Nephron progenitor cell (in vitro differentiated cells): ENCODE measurements around the gene PARN.
"Not testable (repeated sequence)": the region's sequence is repeated elsewhere in the genome, so short reads cannot be mapped to it uniquely, and the experiment has no call there.

Source experiments
- DNase-seq: peaks from one replicate; pipeline ENCODE4 v3.0.0; 2021
- H3K27ac Mint-ChIP-seq: 2 replicates; pipeline ENCODE4 v1.8.0; 2021; ENCODE audit warnings: mild to moderate bottlenecking, moderate library complexity, mixed read lengths
- H3K27me3 Mint-ChIP-seq: 2 replicates; pipeline ENCODE4 v1.8.0; 2021; ENCODE audit warnings: mild to moderate bottlenecking, low read depth, mixed read lengths; ENCODE audit not compliant: poor library complexity
- H3K36me3 Mint-ChIP-seq: 2 replicates; pipeline ENCODE4 v1.8.0; 2021; ENCODE audit warnings: low read depth, mixed read lengths
- H3K4me1 Mint-ChIP-seq: 2 replicates; pipeline ENCODE4 v1.8.0; 2021; ENCODE audit warnings: mixed read lengths
- H3K4me3 Mint-ChIP-seq: 2 replicates; pipeline ENCODE4 v1.8.0; 2021; ENCODE audit warnings: mild to moderate bottlenecking, moderate library complexity, mixed read lengths
- H3K9me3 Mint-ChIP-seq: 2 replicates; pipeline ENCODE4 v1.8.0; 2021; ENCODE audit warnings: mild to moderate bottlenecking, moderate library complexity, mixed read lengths
- TF ChIP-seq, protein P1 (sequence below): fragments of 200-600 bp; sonication (generic); IDR thresholded peaks from 2 replicates; pipeline ENCODE4 v1.5.0; 2021; ENCODE audit warnings: antibody characterized with exemption

Gene PARN

DNA sequence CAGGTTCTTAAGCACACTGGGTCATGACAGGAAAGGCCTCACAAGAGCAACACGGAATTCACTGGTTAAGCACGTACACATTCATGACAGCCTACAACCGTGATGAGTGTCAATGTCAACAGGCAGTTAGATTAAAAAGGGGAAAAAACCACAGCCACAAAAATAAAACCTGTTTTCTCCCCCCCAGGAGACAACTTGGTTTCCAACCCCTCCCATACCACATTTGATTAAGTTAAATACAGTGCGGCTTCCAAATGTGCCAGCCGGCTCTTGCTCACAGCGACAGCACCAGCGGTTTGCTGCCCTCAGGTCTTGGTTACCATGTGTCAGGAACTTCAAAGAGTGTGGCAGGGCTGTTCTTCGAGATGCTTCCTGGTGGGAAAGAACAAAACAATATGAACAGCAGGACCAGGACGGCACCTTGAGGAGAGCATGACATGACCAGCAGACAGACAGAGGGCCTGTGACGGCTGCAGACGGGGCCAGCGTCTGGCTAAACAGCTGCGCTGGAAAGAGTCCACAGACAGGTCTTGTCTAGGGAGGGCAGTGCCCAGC is 193.6 kb downstream of the PARN start:
- Mint-ChIP-seq H3K36me3 (peaks cover 26% of the 10 kb centered on the region), H3K4me3 (no peak overlapping the region), H3K27ac (peak overlapping the region; percentile 87), H3K9me3 (peaks cover 8% of the 10 kb centered on the region), H3K4me1 (peaks cover 23% of the 10 kb centered on the region), H3K27me3 (peaks cover 3% of the 10 kb centered on the region)
- no peak for DNase-seq
- TF ChIP-seq, protein P1, sequence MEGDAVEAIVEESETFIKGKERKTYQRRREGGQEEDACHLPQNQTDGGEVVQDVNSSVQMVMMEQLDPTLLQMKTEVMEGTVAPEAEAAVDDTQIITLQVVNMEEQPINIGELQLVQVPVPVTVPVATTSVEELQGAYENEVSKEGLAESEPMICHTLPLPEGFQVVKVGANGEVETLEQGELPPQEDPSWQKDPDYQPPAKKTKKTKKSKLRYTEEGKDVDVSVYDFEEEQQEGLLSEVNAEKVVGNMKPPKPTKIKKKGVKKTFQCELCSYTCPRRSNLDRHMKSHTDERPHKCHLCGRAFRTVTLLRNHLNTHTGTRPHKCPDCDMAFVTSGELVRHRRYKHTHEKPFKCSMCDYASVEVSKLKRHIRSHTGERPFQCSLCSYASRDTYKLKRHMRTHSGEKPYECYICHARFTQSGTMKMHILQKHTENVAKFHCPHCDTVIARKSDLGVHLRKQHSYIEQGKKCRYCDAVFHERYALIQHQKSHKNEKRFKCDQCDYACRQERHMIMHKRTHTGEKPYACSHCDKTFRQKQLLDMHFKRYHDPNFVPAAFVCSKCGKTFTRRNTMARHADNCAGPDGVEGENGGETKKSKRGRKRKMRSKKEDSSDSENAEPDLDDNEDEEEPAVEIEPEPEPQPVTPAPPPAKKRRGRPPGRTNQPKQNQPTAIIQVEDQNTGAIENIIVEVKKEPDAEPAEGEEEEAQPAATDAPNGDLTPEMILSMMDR: no peak

DNA sequence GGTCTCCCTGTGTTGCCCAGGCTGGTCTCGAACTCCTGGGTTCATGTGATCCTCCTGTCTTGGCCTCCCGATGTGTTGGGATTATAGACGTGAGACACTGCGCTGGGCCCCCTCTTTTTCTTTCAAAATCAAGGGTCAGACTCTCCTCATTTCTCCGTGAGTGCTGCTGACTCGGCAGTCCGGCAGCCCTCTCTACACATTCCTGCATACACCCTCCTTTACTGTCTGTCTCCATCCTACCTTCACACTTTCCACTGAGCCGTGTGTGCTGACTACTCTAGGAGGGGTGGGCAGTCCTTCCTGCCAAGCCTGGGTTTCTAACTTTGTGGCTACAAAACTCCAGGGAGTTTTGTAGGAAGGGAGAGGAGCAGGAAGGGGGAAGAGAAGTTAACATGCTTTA is 195.2 kb downstream of the PARN start:
- Mint-ChIP-seq H3K27me3 (peaks cover 3% of the 10 kb centered on the region), H3K4me1 (peaks cover 18% of the 10 kb centered on the region), H3K9me3 (peaks cover 8% of the 10 kb centered on the region), H3K27ac (peak overlapping the region; percentile 13), H3K36me3 (peaks cover 30% of the 10 kb centered on the region), H3K4me3 (no peak overlapping the region)
- no peak for DNase-seq
- TF ChIP-seq, protein P1: no peak

DNA sequence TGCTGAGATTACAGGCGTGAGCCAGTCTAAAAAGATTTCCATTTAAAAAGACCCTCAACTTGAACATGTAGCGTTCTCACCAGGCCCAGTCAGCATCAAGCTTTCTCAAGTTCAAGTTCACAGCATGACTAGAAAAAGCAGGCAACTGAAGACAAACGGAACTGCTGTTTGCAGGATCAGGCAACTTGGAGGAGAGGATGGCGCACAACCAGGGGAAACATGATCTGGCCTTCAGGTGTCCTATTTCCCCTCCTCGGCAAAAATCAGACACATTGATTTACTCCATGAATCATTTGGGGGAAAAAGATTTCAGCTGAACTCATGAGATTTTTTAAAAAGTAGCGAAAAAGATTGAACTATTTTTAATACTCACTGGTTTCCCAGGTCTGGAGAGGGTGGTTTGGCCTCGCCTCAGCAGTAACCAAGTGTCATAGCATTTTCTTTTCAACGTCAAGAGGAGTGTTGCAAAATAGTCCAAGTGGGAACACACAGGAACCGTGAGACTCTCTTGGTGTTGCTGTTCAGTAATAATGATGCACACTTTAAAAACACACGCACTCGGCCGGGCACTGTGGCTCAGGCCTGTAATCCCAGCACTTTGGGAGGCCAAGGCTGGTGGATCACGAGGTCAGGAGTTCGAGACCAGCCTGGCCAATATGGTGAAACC is 201.0 kb downstream of the PARN start:
- peaks cover 22% of the 10 kb centered on the region for H3K36me3 Mint-ChIP-seq
- DNase-seq, H3K27me3 Mint-ChIP-seq, H3K4me3 Mint-ChIP-seq, H3K9me3 Mint-ChIP-seq: not testable (repeated sequence)
- H3K4me1 Mint-ChIP-seq: peaks cover 11% of the 10 kb centered on the region
- peak overlapping the region; percentile 68 for H3K27ac Mint-ChIP-seq

DNA sequence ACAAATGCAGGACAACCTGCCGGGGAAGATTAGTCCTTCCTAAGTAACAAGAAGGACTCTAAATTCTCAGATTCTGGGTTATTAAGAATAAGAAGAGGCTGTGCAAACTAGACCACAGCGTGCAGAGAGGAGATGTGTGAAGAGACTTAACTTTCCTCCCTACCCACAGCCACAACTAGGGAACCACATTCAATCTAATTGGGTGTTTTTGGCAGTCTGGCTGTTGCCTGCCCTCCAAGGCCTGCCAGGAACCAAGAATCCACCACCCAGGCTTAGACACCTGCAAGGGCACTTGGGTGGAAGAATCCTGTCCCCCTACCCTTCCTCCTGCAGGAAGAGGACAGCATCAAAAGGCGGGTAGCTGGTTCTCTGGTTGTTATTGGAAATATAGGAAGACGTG is 202.0 kb downstream of the PARN start:
- DNase-seq: no peak
- H3K27ac Mint-ChIP-seq: no peak overlapping the region
- TF ChIP-seq, protein P1: no peak
- peaks cover 15% of the 10 kb centered on the region for H3K36me3 Mint-ChIP-seq
- H3K9me3 Mint-ChIP-seq: peaks cover 8% of the 10 kb centered on the region
- no peaks in the 10 kb centered on the region for H3K27me3 Mint-ChIP-seq
- no peak overlapping the region for H3K4me3 Mint-ChIP-seq
- H3K4me1 Mint-ChIP-seq: peaks cover 11% of the 10 kb centered on the region

DNA sequence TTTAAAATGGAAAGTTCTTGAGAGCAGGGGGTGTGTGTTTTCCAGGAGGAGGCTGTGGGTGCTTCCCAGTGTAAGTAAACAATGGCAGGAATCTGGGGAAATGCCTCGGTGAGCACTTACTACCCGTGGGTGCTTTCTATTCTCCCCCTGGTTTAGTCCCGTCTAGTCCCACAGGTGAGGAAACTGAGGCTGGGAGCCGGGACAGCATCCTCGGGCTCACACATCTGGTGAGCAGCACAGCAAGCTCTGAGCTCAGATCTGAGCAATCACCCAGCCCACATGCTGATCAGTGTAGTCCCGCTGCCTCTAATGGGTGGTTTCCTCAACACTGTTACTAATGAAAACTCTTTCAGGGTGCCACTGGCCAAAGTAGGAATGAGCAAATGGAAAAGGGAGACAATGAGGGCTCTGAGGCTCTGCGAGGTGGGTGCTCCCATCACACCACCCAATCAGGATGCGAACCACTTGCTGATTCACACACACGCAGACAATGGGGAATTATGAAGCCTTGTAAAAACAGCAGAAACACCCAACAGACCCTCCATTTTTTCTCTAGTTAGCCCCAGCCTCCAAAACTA is 202.6 kb downstream of the PARN start:
- Mint-ChIP-seq H3K27ac (peak overlapping the region; percentile 21), H3K27me3 (no peaks in the 10 kb centered on the region), H3K36me3 (peaks cover 11% of the 10 kb centered on the region), H3K4me3 (no peak overlapping the region), H3K4me1 (peaks cover 11% of the 10 kb centered on the region), H3K9me3 (peaks cover 6% of the 10 kb centered on the region)
- no peak for DNase-seq
- TF ChIP-seq, protein P1: no peak

DNA sequence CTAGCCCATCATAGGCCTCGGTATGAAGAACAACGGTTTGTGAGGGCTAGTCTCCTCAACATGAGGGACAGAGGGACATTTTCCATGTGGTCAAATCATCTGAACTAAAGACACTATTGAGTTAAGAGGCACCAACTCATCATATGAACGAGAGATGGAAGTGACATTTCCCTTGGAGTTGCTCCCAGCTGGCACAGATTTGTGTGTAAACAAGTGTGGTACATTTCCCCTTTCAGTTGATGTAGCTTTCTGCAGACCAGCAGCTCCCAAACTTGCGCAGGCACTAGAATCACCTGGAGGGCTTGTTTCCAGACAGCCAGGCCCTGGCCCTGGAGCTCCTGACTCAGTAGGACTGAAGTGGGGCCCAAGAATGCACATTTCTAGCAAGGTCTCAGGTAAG is 205.5 kb downstream of the PARN start:
- TF ChIP-seq, protein P1: no peak

More for the DNA sequence above, 205.5 kb downstream of the PARN start:
- no peaks in the 10 kb centered on the region for H3K27me3 Mint-ChIP-seq
- H3K4me3 Mint-ChIP-seq: no peak overlapping the region
- no peak for DNase-seq
- H3K4me1 Mint-ChIP-seq: peaks cover 24% of the 10 kb centered on the region
- H3K27ac Mint-ChIP-seq: peak overlapping the region; percentile 51
- H3K36me3 Mint-ChIP-seq: no peaks in the 10 kb centered on the region
- no peaks in the 10 kb centered on the region for H3K9me3 Mint-ChIP-seq
